PC-3 (cell line): ENCODE measurements around the gene CLIC1. TPM values are rescaled to one million over a fixed set of nuclear protein-coding genes. Genes with fewer than 3 reads are reported as not detected.

Source experiments
- ATAC-seq: fragments of 200-7000 bp; cut with Tn5 transposase; 2 replicates; pipeline ENCODE4 v1.9.1; 2020; ENCODE audit warnings: mild to moderate bottlenecking, moderate library complexity
- BruUV-seq: library from RNA; stranded (reverse); fragments of 400-500 nt; replicated peaks from 2 replicates; lab custom pipeline; 2021; lab: Mats Ljungman, UMichigan
- CTCF ChIA-PET: fragments of 300-600 bp; sonication (Branson Sonifier 250); formaldehyde crosslinking; loops from one replicate; lab custom pipeline; 2022; ENCODE audit warnings: antibody characterized with exemption; lab: Charles Lee
- POLR2A ChIA-PET: fragments of 300-600 bp; sonication (Branson Sonifier 250); formaldehyde crosslinking; loops from one replicate; lab custom pipeline; 2022; ENCODE audit warnings: antibody characterized with exemption; ENCODE audit not compliant: unreplicated experiment; lab: Charles Lee
- DNase-seq: peaks from one replicate; pipeline ENCODE4 v3.0.0-alpha.2; 2015
- H2AFZ ChIP-seq: fragments of 300-600 bp; sonication (generic); 2 replicates; pipeline ENCODE4 v1.6.0; 2016; ENCODE audit warnings: antibody characterized with exemption, low read length
- H3F3A ChIP-seq: fragments of 300-600 bp; sonication (generic); one replicate; pipeline ENCODE4 v1.6.0; 2017; ENCODE audit warnings: antibody characterized with exemption, low read length, control low read depth, mild to moderate bottlenecking; ENCODE audit not compliant: unreplicated experiment
- H3K27ac ChIP-seq: fragments of 300-600 bp; sonication (generic); 2 replicates; pipeline ENCODE4 v1.5.1; 2016; ENCODE audit warnings: mild to moderate bottlenecking, low read length
- H3K27me3 ChIP-seq: fragments of 300-600 bp; sonication (generic); 2 replicates; pipeline ENCODE4 v1.6.1; 2016; ENCODE audit warnings: low read length, mixed read lengths
- H3K36me3 ChIP-seq: fragments of 300-600 bp; sonication (generic); 2 replicates; pipeline ENCODE4 v1.6.1; 2016; ENCODE audit warnings: low read depth, mixed run types, low read length, mixed read lengths
- H3K4me1 ChIP-seq: fragments of 300-600 bp; sonication (generic); 2 replicates; pipeline ENCODE4 v1.5.1; 2016; ENCODE audit warnings: low read length; ENCODE audit not compliant: insufficient read depth
- H3K4me2 ChIP-seq: fragments of 300-600 bp; sonication (generic); 2 replicates; pipeline ENCODE4 v1.6.0; 2016; ENCODE audit warnings: low read length
- H3K4me3 ChIP-seq: fragments of 300-600 bp; sonication (generic); 2 replicates; pipeline ENCODE4 v1.5.1; 2016; ENCODE audit warnings: mild to moderate bottlenecking, low read length, mixed read lengths
- H3K79me2 ChIP-seq: fragments of 300-600 bp; sonication (generic); 2 replicates; pipeline ENCODE4 v1.6.1; 2017; ENCODE audit warnings: low read length, mixed read lengths
- H3K9ac ChIP-seq: fragments of 300-600 bp; sonication (generic); 2 replicates; pipeline ENCODE4 v1.6.0; 2016; ENCODE audit warnings: mild to moderate bottlenecking, low read length
- H3K9me2 ChIP-seq: fragments of 300-600 bp; sonication (generic); replicated peaks from 2 replicates; pipeline ENCODE4 v1.6.1; 2016; ENCODE audit warnings: mixed run types, low read length, mixed read lengths
- H3K9me3 ChIP-seq: fragments of 300-600 bp; sonication (generic); 2 replicates; pipeline ENCODE4 v1.6.1; 2016; ENCODE audit warnings: low read length, mixed read lengths
- H4K20me1 ChIP-seq: fragments of 300-600 bp; sonication (generic); 2 replicates; pipeline ENCODE4 v1.6.1; 2016; ENCODE audit warnings: low read length, mixed read lengths
- EZH2 ChIP-seq: fragments of 300-600 bp; sonication (generic); IDR thresholded peaks from one replicate; pipeline ENCODE4 v1.6.1; 2017; ENCODE audit warnings: antibody characterized with exemption, mild to moderate bottlenecking, low read length; ENCODE audit not compliant: unreplicated experiment
- EZH2phosphoT487 ChIP-seq: fragments of 300-600 bp; sonication (generic); IDR thresholded peaks from 2 replicates; pipeline ENCODE4 v1.6.1; 2018; ENCODE audit warnings: mild to moderate bottlenecking, antibody characterized with exemption, low read length, borderline replicate concordance
- intact Hi-C: fragments of 100-400 bp; cut with micrococcal nuclease; formaldehyde crosslinking; loops from 2 replicates; pipeline ENCODE4 v1.9.0; 2023
- total RNA-seq: library from RNA; depleted of rRNA; stranded (reverse); fragments of >200 nt; gene quantifications from 2 replicates; pipeline ENCODE4 v1.2.3, GENCODE V29; 2014
- TF ChIP-seq, protein P1 (sequence below): fragments of 300-600 bp; sonication (generic); conservative IDR thresholded peaks from 2 replicates; pipeline ENCODE4 v1.5.1; 2017; ENCODE audit warnings: antibody characterized with exemption, low read depth, mild to moderate bottlenecking, low read length

CLIC1 gene
- total RNA-seq, 1 experiment from 2014 or later: 708 TPM

DNA sequence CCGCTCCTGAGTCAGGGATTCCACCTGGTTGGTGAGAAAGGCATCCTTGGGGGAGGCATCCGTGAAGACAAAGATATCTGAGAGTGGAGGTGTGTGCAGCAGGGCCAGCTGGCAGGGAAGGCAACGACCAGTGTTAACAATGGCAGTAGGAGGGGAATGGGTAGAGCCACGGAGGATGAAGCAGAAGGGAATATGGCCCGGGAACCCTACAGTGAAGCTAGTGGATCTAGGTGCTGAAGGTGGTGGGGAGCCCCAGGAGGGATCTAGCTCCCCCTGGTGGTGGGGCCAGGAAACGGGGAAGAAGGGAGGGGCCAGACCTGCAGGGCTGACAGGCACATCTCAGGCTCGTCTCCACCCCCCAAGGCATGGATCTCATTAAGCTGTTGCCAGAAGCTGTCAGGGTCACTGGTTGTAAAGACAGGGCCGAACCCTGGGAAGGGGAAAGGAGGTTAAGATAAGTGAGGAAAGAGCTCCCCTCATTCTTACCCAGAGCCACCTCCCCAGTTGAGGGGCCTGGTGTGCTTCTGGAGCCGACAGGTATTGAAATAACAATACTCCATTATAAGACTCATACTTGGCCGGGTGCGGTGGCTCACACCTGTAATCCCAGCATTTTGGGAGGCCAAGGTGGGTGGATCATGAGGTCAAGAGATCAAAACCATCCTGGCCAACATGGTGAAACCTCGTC, 33.5 kb upstream of the CLIC1 start:
- Histone ChIP-seq H3K4me1 (no peaks in the 10 kb centered on the region), H3K4me2 (no peak overlapping the region), H3K79me2 (no peaks in the 10 kb centered on the region), H3K9ac (no peak overlapping the region), H3K9me3 (no peaks in the 10 kb centered on the region), H2AFZ (no peak overlapping the region), H4K20me1 (no peaks in the 10 kb centered on the region), H3K27me3 (no peaks in the 10 kb centered on the region), H3K27ac (no peak overlapping the region), H3F3A (no peaks in the 10 kb centered on the region), H3K4me3 (no peak overlapping the region), H3K36me3 (peaks cover 2% of the 10 kb centered on the region; the same call in 1 of the 2 replicates), H3K9me2 (no peaks in the 10 kb centered on the region)
- ChIA-PET CTCF (interaction anchor here (0.6 to 1.4 kb wide), 9 partner anchors 17 to 174 kb away, joined by 3 to 7 read pairs (median 3); partner anchors contain the start of genes DDAH2, LY6G5C and MSH5), POLR2A (interaction anchor here (0.7 kb wide), 1 partner anchor 189 kb away, joined by 3 read pairs; no protein-coding TSS in a partner anchor)
- BruUV-seq: no TSS peak
- TF ChIP-seq, protein P1, sequence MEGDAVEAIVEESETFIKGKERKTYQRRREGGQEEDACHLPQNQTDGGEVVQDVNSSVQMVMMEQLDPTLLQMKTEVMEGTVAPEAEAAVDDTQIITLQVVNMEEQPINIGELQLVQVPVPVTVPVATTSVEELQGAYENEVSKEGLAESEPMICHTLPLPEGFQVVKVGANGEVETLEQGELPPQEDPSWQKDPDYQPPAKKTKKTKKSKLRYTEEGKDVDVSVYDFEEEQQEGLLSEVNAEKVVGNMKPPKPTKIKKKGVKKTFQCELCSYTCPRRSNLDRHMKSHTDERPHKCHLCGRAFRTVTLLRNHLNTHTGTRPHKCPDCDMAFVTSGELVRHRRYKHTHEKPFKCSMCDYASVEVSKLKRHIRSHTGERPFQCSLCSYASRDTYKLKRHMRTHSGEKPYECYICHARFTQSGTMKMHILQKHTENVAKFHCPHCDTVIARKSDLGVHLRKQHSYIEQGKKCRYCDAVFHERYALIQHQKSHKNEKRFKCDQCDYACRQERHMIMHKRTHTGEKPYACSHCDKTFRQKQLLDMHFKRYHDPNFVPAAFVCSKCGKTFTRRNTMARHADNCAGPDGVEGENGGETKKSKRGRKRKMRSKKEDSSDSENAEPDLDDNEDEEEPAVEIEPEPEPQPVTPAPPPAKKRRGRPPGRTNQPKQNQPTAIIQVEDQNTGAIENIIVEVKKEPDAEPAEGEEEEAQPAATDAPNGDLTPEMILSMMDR: peak; percentile 92
- TF ChIP-seq EZH2phosphoT487 (no peak), EZH2 (no peak)
- ATAC-seq: peak; percentile 64
- peak; percentile 85 for DNase-seq
- intact Hi-C loops: loop anchor here (1.0 to 10.0 kb wide), 3 partner anchors 41 to 90 kb away; partner anchors contain the start of genes DDAH2 and LY6G6D

DNA sequence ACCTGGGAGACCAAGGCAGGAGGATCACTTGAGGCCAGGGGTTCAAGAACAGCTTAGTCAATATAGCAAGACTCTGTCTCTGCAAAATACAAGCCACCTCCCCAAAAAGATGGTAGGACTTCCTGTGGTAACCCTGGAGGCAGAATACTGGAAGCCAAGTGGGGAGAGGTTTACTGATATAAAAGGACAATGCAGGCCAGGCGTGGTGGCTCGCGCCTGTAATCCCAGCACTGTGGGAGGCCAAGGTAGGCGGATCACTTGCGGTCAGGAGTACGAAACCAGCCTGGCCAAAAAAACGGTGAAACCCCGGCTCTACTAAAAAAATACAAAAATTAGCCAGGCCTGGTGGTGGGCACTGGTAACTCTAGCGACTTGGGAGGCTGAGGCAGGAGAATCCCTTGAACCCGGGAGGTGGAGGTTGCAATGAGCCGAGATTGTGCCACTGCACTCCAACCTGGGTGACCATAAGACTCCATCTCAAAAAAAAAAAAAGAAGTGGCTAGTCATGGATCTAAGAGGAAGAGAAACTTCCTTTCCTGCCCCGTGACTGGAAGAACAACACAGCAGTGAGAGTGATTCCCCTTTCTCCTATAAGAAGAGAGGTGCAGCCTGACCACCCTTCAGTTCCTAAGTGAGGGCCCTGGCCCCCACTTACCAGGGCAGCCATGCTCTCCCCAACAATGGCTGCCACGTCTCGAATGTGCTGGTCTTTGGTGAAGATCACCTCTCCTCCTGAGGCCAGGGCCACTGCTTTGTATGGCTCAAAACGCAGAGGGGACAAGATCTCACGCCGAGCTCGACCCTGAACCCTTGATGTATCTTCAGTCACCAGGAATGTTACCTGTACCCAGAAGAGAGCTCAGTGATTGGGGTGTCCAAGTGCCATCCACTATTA, 32.3 kb upstream of the CLIC1 start:
- Histone ChIP-seq H2AFZ (no peak overlapping the region), H3K9me2 (no peaks in the 10 kb centered on the region), H3K27ac (no peak overlapping the region), H3F3A (no peaks in the 10 kb centered on the region), H3K4me1 (0 out of 2 replicates have a peak, but pooled peaks cover under 1% of the 10 kb centered on the region), H3K9ac (no peak overlapping the region), H3K4me2 (no peak overlapping the region), H3K79me2 (no peaks in the 10 kb centered on the region), H3K4me3 (no peak overlapping the region), H3K9me3 (no peaks in the 10 kb centered on the region), H3K27me3 (no peaks in the 10 kb centered on the region), H4K20me1 (no peaks in the 10 kb centered on the region), H3K36me3 (peaks cover 2% of the 10 kb centered on the region; the same call in 1 of the 2 replicates)
- ChIA-PET POLR2A (no interaction called here), CTCF (interaction anchor here (1.4 kb wide), 1 partner anchor 16 kb away, joined by 6 read pairs; no protein-coding TSS in a partner anchor)
- no peak for ATAC-seq
- intact Hi-C loops: loop anchor here (1.0 to 10.0 kb wide), 3 partner anchors 39 to 88 kb away; partner anchors contain the start of genes DDAH2 and LY6G6D
- DNase-seq: no peak
- TF ChIP-seq EZH2 (no peak), EZH2phosphoT487 (no peak)
- TF ChIP-seq, protein P1: no peak
- no TSS peak for BruUV-seq
